ENCODE results near the gene ROGDI.

Gene ROGDI

GRCh38 chr16:4801962-4802658 lies at the start of gene ROGDI:
Gene ROGDI, minus strand, starts transcription at chr16:4802633. Its CDS starts 62 bp downstream, at chr16:4802571.
- Mint-ChIP-seq H3K9me3 (no peaks in the 10 kb centered on the region), H3K27me3 (no peaks in the 10 kb centered on the region), H3K27ac (peak within 1 kb of the TSS; percentile 84), H3K4me1 (peaks cover 21% of the 10 kb centered on the region), H3K4me3 (peak within 1 kb of the TSS; percentile 88), H3K36me3 (peaks cover 26% of the 10 kb centered on the region)
- ATAC-seq, result peak; percentile 82

- Mint-ChIP-seq H3K27me3 (no peaks in the 10 kb centered on the region), H3K9me3 (no peaks in the 10 kb centered on the region), H3K36me3 (peaks cover 20% of the 10 kb centered on the region), H3K27ac (no peak overlapping the region), H3K4me3 (no peak overlapping the region), H3K4me1 (peaks cover 44% of the 10 kb centered on the region)
- ATAC-seq, result no peak
Observed at GRCh38 chr16:4850211-4850610, 47.8 kb upstream of the ROGDI start.

- H3K4me3 Mint-ChIP-seq, result peak overlapping the region; percentile 90
- H3K27me3 Mint-ChIP-seq, result no peaks in the 10 kb centered on the region
- H3K4me1 Mint-ChIP-seq, result peaks cover 45% of the 10 kb centered on the region
- no peaks in the 10 kb centered on the region for H3K9me3 Mint-ChIP-seq
- peaks cover 15% of the 10 kb centered on the region for H3K36me3 Mint-ChIP-seq
- ATAC-seq, result peak; percentile 45
- H3K27ac Mint-ChIP-seq, result peak overlapping the region; percentile 96
Observed at GRCh38 chr16:4847774-4848587, 45.5 kb upstream of the ROGDI start.

- Mint-ChIP-seq H3K9me3 (no peaks in the 10 kb centered on the region), H3K27ac (peak within 1 kb of the TSS; percentile 96)
Observed at GRCh38 chr16:4846901-4847773, 44.7 kb upstream of the ROGDI start, which contains the start of the genes GLYR1 and UBN1. Gene GLYR1, minus strand, starts transcription at chr16:4847288. Its CDS starts 23 bp downstream, at chr16:4847265. Gene UBN1, plus strand, starts transcription at chr16:4847481. Its CDS starts 5,437 bp downstream, at chr16:4852918.

GRCh38 chr16:4846503-4846900 lies 44.1 kb upstream of the ROGDI start:
- H3K27ac Mint-ChIP-seq, result peak overlapping the region; percentile 96
- H3K9me3 Mint-ChIP-seq, result no peaks in the 10 kb centered on the region
- peak; percentile 35 for ATAC-seq
- H3K4me1 Mint-ChIP-seq, result peaks cover 35% of the 10 kb centered on the region
- peak overlapping the region; percentile 87 for H3K4me3 Mint-ChIP-seq
- peaks cover 12% of the 10 kb centered on the region for H3K36me3 Mint-ChIP-seq
- H3K27me3 Mint-ChIP-seq, result no peaks in the 10 kb centered on the region

More at GRCh38 chr16:4846901-4847773, 44.7 kb upstream of the ROGDI start, which contains the start of the genes GLYR1 and UBN1:
- Mint-ChIP-seq H3K4me3 (peak within 1 kb of the TSS; percentile 90), H3K36me3 (peaks cover 12% of the 10 kb centered on the region), H3K4me1 (peaks cover 41% of the 10 kb centered on the region), H3K27me3 (no peaks in the 10 kb centered on the region)
- peak; percentile 97 for ATAC-seq

- H3K9me3 Mint-ChIP-seq, result no peaks in the 10 kb centered on the region
- no peak for ATAC-seq
- peaks cover 59% of the 10 kb centered on the region for H3K36me3 Mint-ChIP-seq
- H3K4me1 Mint-ChIP-seq, result peaks cover 9% of the 10 kb centered on the region
- no peak overlapping the region for H3K4me3 Mint-ChIP-seq
- no peaks in the 10 kb centered on the region for H3K27me3 Mint-ChIP-seq
- no peak overlapping the region for H3K27ac Mint-ChIP-seq
Observed at GRCh38 chr16:4840984-4841383, 38.6 kb upstream of the ROGDI start.

GRCh38 chr16:4839942-4840341 lies 37.5 kb upstream of the ROGDI start:
- Mint-ChIP-seq H3K36me3 (peaks cover 58% of the 10 kb centered on the region), H3K4me3 (no peak overlapping the region), H3K27me3 (no peaks in the 10 kb centered on the region), H3K4me1 (no peaks in the 10 kb centered on the region), H3K27ac (no peak overlapping the region), H3K9me3 (no peaks in the 10 kb centered on the region)
- no peak for ATAC-seq

GRCh38 chr16:4837733-4838501 lies 35.5 kb upstream of the ROGDI start:
- no peaks in the 10 kb centered on the region for H3K27me3 Mint-ChIP-seq
- H3K9me3 Mint-ChIP-seq, result no peaks in the 10 kb centered on the region
- H3K36me3 Mint-ChIP-seq, result peaks cover 54% of the 10 kb centered on the region
- H3K27ac Mint-ChIP-seq, result peak overlapping the region; percentile 27
- no peak for ATAC-seq
- peaks cover 8% of the 10 kb centered on the region for H3K4me1 Mint-ChIP-seq
- no peak overlapping the region for H3K4me3 Mint-ChIP-seq

- H3K4me1 Mint-ChIP-seq, result peaks cover 13% of the 10 kb centered on the region
Observed at GRCh38 chr16:4836727-4837126, 34.3 kb upstream of the ROGDI start.

GRCh38 chr16:4833584-4833983 lies 31.2 kb upstream of the ROGDI start:
- Mint-ChIP-seq H3K9me3 (no peaks in the 10 kb centered on the region), H3K27me3 (no peaks in the 10 kb centered on the region), H3K4me1 (peaks cover 13% of the 10 kb centered on the region), H3K36me3 (peaks cover 57% of the 10 kb centered on the region), H3K27ac (no peak overlapping the region), H3K4me3 (no peak overlapping the region)
- no peak for ATAC-seq

More at GRCh38 chr16:4836727-4837126, 34.3 kb upstream of the ROGDI start:
- Mint-ChIP-seq H3K27me3 (no peaks in the 10 kb centered on the region), H3K27ac (no peak overlapping the region), H3K36me3 (peaks cover 64% of the 10 kb centered on the region), H3K4me3 (no peak overlapping the region), H3K9me3 (no peaks in the 10 kb centered on the region)
- ATAC-seq, result no peak

- no peak overlapping the region for H3K4me3 Mint-ChIP-seq
- H3K9me3 Mint-ChIP-seq, result no peaks in the 10 kb centered on the region
- H3K4me1 Mint-ChIP-seq, result peaks cover 13% of the 10 kb centered on the region
- peaks cover 50% of the 10 kb centered on the region for H3K36me3 Mint-ChIP-seq
- no peak for ATAC-seq
- H3K27me3 Mint-ChIP-seq, result no peaks in the 10 kb centered on the region
- H3K27ac Mint-ChIP-seq, result no peak overlapping the region
Observed at GRCh38 chr16:4832698-4833343, 30.4 kb upstream of the ROGDI start.

GRCh38 chr16:4831616-4832015 lies 29.2 kb upstream of the ROGDI start:
- H3K4me1 Mint-ChIP-seq, result peaks cover 13% of the 10 kb centered on the region
- H3K36me3 Mint-ChIP-seq, result peaks cover 48% of the 10 kb centered on the region
- no peak overlapping the region for H3K27ac Mint-ChIP-seq

GRCh38 chr16:4830408-4830807 lies 28.0 kb upstream of the ROGDI start:
- H3K27ac Mint-ChIP-seq, result no peak overlapping the region
- no peak overlapping the region for H3K4me3 Mint-ChIP-seq
- H3K36me3 Mint-ChIP-seq, result peaks cover 48% of the 10 kb centered on the region
- H3K4me1 Mint-ChIP-seq, result peaks cover 13% of the 10 kb centered on the region
- H3K9me3 Mint-ChIP-seq, result no peaks in the 10 kb centered on the region
- ATAC-seq, result no peak
- H3K27me3 Mint-ChIP-seq, result no peaks in the 10 kb centered on the region

More at GRCh38 chr16:4831616-4832015, 29.2 kb upstream of the ROGDI start:
- Mint-ChIP-seq H3K9me3 (no peaks in the 10 kb centered on the region), H3K27me3 (no peaks in the 10 kb centered on the region), H3K4me3 (no peak overlapping the region)
- ATAC-seq, result no peak
